Stimulated activated CD4-positive, alpha-beta T cell treated with anti-CD3 and anti-CD28 coated beads, Interleukin-4, amount 100 ng/mL, for 24 hours (primary cell): ENCODE data around the gene TTC39B.
A peak's percentile ranks its signal among the peaks of the same experiment; 100 is the strongest.

Source experiments
- DNase-seq: peaks from one replicate; pipeline ENCODE4 v3.0.0-alpha.2; 2020

TTC39B gene

GRCh38 chr9:15160673-15161072, 146.3 kb downstream of the TTC39B start:
- no peak for DNase-seq

- no peak for DNase-seq
These were observed 149.0 kb downstream of the TTC39B start for GRCh38 chr9:15158064-15158463.

GRCh38 chr9:15157381-15157780, 149.6 kb downstream of the TTC39B start:
- no peak for DNase-seq

GRCh38 chr9:15156241-15156640, 150.8 kb downstream of the TTC39B start:
- DNase-seq: no peak

- no peak for DNase-seq
These were observed 151.2 kb downstream of the TTC39B start for GRCh38 chr9:15155826-15156225.

- no peak for DNase-seq
These were observed 151.7 kb downstream of the TTC39B start for GRCh38 chr9:15155323-15155722.

- no peak for DNase-seq
These were observed 152.3 kb downstream of the TTC39B start for GRCh38 chr9:15154677-15155076.

- DNase-seq: no peak
These were observed 153.1 kb downstream of the TTC39B start for GRCh38 chr9:15153961-15154360.

- DNase-seq: no peak
These were observed 156.1 kb downstream of the TTC39B start for GRCh38 chr9:15150939-15151338.

- DNase-seq: no peak
These were observed 157.6 kb downstream of the TTC39B start for GRCh38 chr9:15149450-15149849.

GRCh38 chr9:15146268-15146700, 160.7 kb downstream of the TTC39B start:
- DNase-seq: no peak

- no peak for DNase-seq
These were observed 162.4 kb downstream of the TTC39B start for GRCh38 chr9:15144622-15145061.

GRCh38 chr9:15142878-15143534, 164.0 kb downstream of the TTC39B start:
- peak; percentile 4 for DNase-seq

- no peak for DNase-seq
These were observed 167.0 kb downstream of the TTC39B start for GRCh38 chr9:15140051-15140450.

- no peak for DNase-seq
These were observed 167.5 kb downstream of the TTC39B start for GRCh38 chr9:15139469-15139868.

- DNase-seq: no peak
These were observed 168.7 kb downstream of the TTC39B start for GRCh38 chr9:15138357-15138686.

- no peak for DNase-seq
These were observed 169.2 kb downstream of the TTC39B start for GRCh38 chr9:15137658-15138356.

- DNase-seq: no peak
These were observed 169.9 kb downstream of the TTC39B start for GRCh38 chr9:15137089-15137488.

GRCh38 chr9:15136646-15137045, 170.4 kb downstream of the TTC39B start:
- no peak for DNase-seq

- DNase-seq: peak; percentile 33
These were observed 171.7 kb downstream of the TTC39B start for GRCh38 chr9:15135164-15135792.

- DNase-seq: no peak
These were observed 173.5 kb downstream of the TTC39B start for GRCh38 chr9:15133488-15133887.

- DNase-seq: no peak
These were observed 174.9 kb downstream of the TTC39B start for GRCh38 chr9:15132091-15132490.

GRCh38 chr9:15131094-15131493, 175.9 kb downstream of the TTC39B start:
- DNase-seq: no peak

- DNase-seq: no peak
These were observed 179.2 kb downstream of the TTC39B start for GRCh38 chr9:15127831-15128230.
